HFFc6 (cell line): ENCODE measurements around the gene PTPRN2. TPM values are rescaled to one million over a fixed set of nuclear protein-coding genes. Genes with fewer than 3 reads are reported as not detected.

ENCODE experiments used
- DNase-seq: peaks from one replicate; pipeline ENCODE4 v3.0.0-alpha.2; 2018
- H3K27ac Mint-ChIP-seq: 2 replicates; pipeline ENCODE4 v1.8.0; 2020; ENCODE audit warnings: mild to moderate bottlenecking, mixed read lengths
- H3K27me3 Mint-ChIP-seq: 2 replicates; pipeline ENCODE4 v1.8.0; 2021; ENCODE audit warnings: mild to moderate bottlenecking, moderate library complexity, mixed read lengths; ENCODE audit not compliant: insufficient read depth
- H3K36me3 Mint-ChIP-seq: 2 replicates; pipeline ENCODE4 v1.8.0; 2021; ENCODE audit warnings: low read depth, mixed read lengths
- H3K4me1 Mint-ChIP-seq: 2 replicates; pipeline ENCODE4 v1.8.0; 2020; ENCODE audit warnings: low read depth, mixed read lengths
- H3K4me3 Mint-ChIP-seq: 2 replicates; pipeline ENCODE4 v1.8.0; 2020; ENCODE audit warnings: mild to moderate bottlenecking, moderate library complexity, mixed read lengths
- H3K9me3 Mint-ChIP-seq: 2 replicates; pipeline ENCODE4 v1.8.0; 2020; ENCODE audit warnings: mild to moderate bottlenecking, mixed read lengths
- total RNA-seq, 6 experiments: library from RNA; stranded (reverse); fragmentation: NEBNext Ultra II Directional; extraction: Animal tissue kit (Norgen Biotek cat#: 25700); gene quantifications; 2 replicates in 1 of 6; 3 replicates in 5 of 6; pipeline ENCODE4 v1.2.3, GENCODE V29; 2021
- TF ChIP-seq, protein P1 (sequence below): fragments of 200-600 bp; sonication (generic); IDR thresholded peaks from 2 replicates; pipeline ENCODE4 v1.5.0; 2021; ENCODE audit warnings: antibody characterized with exemption, mild to moderate bottlenecking

PTPRN2 gene
- total RNA-seq, 6 experiments from 2014 or later = 0.05 to 0.27 (median 0.23) TPM

DNA sequence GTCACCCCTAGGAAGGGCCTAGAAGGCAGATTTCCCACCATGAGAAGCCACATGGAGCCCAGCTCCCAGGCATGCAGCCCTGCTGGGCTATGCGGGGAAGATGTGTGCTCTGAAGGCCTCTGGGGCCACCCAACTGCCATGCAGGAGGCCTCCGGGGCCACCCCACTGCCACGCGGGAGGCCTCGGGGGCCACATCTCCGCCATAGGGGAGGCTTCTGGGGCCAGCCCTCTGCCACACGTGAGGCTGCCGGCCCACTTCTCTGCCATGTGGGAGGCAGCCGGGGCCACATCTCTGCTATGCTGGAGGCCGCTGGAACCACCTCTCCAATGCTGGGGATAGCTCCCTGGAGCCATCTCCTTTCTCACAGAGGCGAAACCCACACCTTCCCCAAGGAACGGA, 799.0 kb downstream of the PTPRN2 start:
- Mint-ChIP-seq H3K36me3 (peaks cover 6% of the 10 kb centered on the region; the same call in 1 of the 2 replicates), H3K4me3 (no peak overlapping the region), H3K27ac (no peak overlapping the region), H3K9me3 (peaks cover 52% of the 10 kb centered on the region), H3K27me3 (no peaks in the 10 kb centered on the region), H3K4me1 (no peaks in the 10 kb centered on the region)
- DNase-seq = no peak
- TF ChIP-seq, protein P1, sequence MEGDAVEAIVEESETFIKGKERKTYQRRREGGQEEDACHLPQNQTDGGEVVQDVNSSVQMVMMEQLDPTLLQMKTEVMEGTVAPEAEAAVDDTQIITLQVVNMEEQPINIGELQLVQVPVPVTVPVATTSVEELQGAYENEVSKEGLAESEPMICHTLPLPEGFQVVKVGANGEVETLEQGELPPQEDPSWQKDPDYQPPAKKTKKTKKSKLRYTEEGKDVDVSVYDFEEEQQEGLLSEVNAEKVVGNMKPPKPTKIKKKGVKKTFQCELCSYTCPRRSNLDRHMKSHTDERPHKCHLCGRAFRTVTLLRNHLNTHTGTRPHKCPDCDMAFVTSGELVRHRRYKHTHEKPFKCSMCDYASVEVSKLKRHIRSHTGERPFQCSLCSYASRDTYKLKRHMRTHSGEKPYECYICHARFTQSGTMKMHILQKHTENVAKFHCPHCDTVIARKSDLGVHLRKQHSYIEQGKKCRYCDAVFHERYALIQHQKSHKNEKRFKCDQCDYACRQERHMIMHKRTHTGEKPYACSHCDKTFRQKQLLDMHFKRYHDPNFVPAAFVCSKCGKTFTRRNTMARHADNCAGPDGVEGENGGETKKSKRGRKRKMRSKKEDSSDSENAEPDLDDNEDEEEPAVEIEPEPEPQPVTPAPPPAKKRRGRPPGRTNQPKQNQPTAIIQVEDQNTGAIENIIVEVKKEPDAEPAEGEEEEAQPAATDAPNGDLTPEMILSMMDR = no peak

DNA sequence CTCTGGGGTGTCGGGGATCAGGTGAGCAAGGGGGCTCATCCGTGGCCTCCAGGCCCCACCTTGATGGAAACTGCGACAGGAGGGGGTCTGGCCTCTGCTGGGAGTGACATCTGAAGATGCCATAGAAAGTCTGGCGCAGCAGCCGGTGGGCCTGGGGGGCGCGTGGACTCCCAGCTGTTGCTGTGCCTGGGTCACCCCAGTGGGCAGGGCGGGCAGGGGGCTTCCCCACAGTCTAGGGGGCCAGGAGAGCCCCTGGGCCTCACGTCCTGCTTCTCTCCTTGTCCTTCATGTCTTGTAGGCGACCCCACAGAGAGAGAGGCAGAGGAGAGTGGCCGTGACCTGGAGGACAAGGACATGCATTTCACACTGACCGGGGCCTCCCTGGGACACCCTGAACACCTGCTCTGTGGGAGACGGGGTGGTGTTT, 800.3 kb downstream of the PTPRN2 start:
- H3K9me3 Mint-ChIP-seq = peaks cover 54% of the 10 kb centered on the region
- peaks cover 7% of the 10 kb centered on the region; the same call in 1 of the 2 replicates for H3K36me3 Mint-ChIP-seq
- no peak overlapping the region for H3K27ac Mint-ChIP-seq
- no peak for DNase-seq
- no peaks in the 10 kb centered on the region for H3K4me1 Mint-ChIP-seq
- TF ChIP-seq, protein P1 = no peak
- no peaks in the 10 kb centered on the region for H3K27me3 Mint-ChIP-seq
- no peak overlapping the region for H3K4me3 Mint-ChIP-seq

DNA sequence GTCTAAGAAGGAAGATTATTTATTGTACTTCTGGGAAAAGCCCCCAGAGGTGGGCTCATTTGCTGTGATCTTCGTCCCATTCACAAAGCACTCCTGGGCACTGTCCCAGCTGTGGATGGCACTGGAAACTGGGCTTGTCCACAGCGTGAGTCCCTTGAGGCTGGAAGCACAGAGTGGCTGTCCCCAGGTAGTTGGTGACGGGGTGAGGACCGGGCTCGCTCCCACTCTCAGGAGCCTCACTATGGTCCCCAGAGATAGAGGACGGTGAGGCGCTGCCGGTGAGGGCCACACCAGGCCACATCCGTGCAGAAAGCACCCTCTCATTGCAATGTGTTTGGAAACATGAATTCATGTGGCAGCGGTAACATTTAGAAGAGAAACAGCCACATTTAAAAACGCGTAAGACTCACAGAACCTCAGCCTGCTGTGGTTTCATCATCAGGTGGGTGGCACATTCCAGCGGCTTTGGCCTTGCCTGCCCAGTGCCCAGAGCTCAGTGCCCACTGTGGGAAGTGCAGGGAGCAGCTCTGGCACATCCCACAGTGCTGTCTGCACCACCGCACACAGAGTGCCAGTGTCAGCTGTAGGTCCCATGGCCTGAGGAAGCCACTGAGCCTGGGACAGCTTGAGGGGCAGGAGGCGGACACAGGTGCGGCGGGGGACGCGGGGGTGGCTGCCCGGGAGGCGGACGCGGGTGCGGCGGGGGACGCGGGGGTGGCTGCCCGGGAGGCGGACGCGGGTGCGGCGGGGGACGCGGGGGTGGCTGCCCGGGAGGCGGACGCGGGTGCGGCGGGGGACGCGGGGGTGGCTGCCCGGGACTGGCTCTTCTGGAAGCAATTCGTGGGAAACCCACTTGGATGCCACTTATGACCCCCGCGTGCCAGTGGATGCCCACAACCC, 801.0 kb downstream of the PTPRN2 start:
- TF ChIP-seq, protein P1 = no peak
- no peak overlapping the region for H3K4me3 Mint-ChIP-seq
- no peaks in the 10 kb centered on the region for H3K4me1 Mint-ChIP-seq
- H3K9me3 Mint-ChIP-seq = peaks cover 55% of the 10 kb centered on the region
- no peak overlapping the region for H3K27ac Mint-ChIP-seq
- no peak for DNase-seq
- peaks cover 10% of the 10 kb centered on the region; the same call in 1 of the 2 replicates for H3K36me3 Mint-ChIP-seq
- H3K27me3 Mint-ChIP-seq = no peaks in the 10 kb centered on the region

DNA sequence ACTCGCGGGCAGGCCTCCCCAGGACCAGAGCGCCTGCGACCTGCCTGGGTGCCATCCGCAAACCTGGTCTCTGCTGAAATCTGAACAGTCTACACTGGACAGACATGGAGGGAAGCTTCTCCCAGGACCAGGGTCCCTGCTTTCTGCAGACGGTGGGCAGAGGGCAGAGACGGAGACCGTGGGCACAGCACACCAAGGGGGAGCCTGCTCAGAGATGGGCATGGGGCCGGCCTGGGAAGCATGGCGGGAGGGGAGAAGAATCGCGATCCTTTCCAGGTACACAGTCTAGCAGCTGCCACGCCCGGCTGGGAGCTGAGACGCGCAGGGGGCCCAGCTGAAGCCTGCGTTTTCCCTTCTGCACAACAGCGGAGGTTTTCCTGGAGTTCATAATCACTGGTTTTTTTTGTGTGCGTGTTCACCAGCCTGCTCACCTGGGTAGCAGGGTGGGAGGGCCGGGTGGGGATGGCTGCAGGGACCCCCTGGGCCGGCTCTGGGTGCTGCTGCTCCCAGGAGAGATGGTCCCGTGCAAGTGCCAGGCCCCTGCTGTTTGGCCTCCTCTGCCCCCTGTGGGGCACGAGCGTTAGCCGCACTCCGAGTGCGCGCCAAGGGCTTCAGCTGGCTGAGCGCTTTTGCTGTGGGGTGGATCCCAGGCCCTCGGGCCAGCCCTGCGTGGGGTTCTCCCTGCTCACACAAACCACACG, 802.0 kb downstream of the PTPRN2 start:
- TF ChIP-seq, protein P1 = no peak
- Mint-ChIP-seq H3K4me3 (no peak overlapping the region), H3K27me3 (no peaks in the 10 kb centered on the region), H3K4me1 (no peaks in the 10 kb centered on the region), H3K9me3 (peaks cover 58% of the 10 kb centered on the region), H3K27ac (no peak overlapping the region), H3K36me3 (peaks cover 10% of the 10 kb centered on the region; the same call in 1 of the 2 replicates)
- DNase-seq = no peak

DNA sequence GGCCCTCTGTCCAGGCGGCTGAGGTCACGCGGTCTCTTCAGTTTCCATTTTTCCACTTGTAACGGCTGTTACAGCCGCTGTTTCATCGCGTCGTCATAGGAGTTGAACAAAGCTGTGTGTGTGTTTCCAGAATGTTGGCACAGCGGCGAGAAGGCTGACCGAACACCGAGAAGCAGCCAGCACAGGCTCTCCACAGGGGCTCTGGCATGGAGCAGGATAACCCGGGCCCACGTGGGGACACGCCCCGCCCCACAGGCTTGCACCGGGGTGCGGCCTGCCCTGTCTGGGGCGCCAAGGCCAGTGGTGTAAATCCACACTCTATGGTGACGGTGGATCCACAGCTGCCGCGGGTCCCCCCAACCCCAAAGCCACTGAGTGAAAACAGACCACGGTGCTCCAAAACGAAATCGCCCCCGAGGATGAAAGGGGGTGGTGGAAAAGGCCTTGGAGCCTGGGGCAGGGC, 802.6 kb downstream of the PTPRN2 start:
- Mint-ChIP-seq H3K4me1 (no peaks in the 10 kb centered on the region), H3K9me3 (peaks cover 63% of the 10 kb centered on the region), H3K27me3 (no peaks in the 10 kb centered on the region), H3K27ac (no peak overlapping the region), H3K36me3 (peaks cover 11% of the 10 kb centered on the region; the same call in 1 of the 2 replicates), H3K4me3 (no peak overlapping the region)
- DNase-seq = no peak
- TF ChIP-seq, protein P1 = no peak
